ENCODE data around the gene PTPRB. TPM values are rescaled to one million over a fixed set of nuclear protein-coding genes. Genes with fewer than 3 reads are reported as not detected.
A peak's percentile ranks its signal among the peaks of the same experiment; 100 is the strongest.

Gene PTPRB
- total RNA-seq, 1 donor from 2014 or later: 38.7 TPM

DNA sequence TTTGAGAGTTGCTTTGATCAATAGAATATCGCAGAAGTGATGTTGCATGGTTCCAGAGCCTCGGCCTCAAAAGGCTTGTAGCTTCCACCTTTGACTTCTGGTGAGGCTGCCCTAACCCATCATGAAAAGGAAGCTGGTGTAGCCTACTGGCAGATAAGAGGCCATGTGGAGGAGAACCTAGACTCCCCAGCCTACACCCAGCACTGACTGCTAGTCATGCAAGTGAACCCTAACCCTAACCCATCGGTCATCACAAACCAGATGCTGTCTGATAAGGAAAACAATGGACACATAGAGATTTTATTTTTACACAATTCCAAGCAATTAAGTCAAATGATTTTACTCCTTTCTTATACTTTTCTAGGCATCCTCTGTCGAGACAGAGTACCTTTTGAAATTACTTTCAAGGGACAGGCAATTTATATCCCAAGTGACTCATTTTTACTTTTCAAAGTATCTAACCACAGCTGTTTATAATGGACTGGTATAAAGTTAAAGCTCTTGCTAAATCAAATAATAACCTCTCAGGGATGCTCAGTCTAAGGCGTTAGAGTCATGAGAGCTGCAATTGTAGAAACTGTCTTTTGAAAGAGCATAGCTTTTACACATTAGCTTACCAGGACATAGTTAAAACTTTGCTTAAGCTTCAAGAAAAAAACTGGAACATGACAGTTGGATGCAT is 17.6 kb downstream of the PTPRB start:
- TF ChIP-seq, protein P1, sequence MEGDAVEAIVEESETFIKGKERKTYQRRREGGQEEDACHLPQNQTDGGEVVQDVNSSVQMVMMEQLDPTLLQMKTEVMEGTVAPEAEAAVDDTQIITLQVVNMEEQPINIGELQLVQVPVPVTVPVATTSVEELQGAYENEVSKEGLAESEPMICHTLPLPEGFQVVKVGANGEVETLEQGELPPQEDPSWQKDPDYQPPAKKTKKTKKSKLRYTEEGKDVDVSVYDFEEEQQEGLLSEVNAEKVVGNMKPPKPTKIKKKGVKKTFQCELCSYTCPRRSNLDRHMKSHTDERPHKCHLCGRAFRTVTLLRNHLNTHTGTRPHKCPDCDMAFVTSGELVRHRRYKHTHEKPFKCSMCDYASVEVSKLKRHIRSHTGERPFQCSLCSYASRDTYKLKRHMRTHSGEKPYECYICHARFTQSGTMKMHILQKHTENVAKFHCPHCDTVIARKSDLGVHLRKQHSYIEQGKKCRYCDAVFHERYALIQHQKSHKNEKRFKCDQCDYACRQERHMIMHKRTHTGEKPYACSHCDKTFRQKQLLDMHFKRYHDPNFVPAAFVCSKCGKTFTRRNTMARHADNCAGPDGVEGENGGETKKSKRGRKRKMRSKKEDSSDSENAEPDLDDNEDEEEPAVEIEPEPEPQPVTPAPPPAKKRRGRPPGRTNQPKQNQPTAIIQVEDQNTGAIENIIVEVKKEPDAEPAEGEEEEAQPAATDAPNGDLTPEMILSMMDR (IDR thresholded peaks at IDR 0.05; ENCODE audit: borderline replicate concordance): no peak
- no peaks in the 10 kb centered on the region for H3K9me3 ChIP-seq (replicated peaks)
- peak overlapping the region; percentile 31 for H3K27ac ChIP-seq (replicated peaks)
- H3K4me1 ChIP-seq: peaks cover 32% of the 10 kb centered on the region
- no peaks in the 10 kb centered on the region for H3K36me3 ChIP-seq
- intact Hi-C loops (cut with micrococcal nuclease): no loop called here
- no peak overlapping the region for H3K4me3 ChIP-seq
- H3K27me3 ChIP-seq (ENCODE audit: low read depth): no peaks in the 10 kb centered on the region
- no peak for DNase-seq

DNA sequence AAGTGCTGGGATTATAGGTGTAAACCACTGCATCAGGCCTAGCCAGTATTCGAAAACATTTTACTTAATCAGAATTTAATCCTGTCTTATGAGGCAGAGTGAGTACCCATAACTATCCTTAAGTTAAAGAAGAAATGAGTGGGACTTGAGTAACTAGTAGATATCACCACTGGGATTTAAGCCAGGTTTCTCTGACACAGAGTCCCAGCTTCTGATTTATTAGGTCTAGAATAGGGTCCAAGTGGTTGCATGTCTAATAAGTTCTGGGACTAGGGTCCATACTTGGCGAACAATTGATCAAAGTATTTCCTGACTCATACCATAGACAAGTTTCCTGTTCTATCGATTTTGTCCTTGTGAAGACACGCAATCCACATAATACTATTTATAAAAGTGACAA is 18.9 kb downstream of the PTPRB start:
- TF ChIP-seq, protein P1 (IDR thresholded peaks at IDR 0.05; ENCODE audit: borderline replicate concordance): no peak
- Histone ChIP-seq H3K27ac (replicated peaks) (peak overlapping the region; percentile 56), H3K27me3 (ENCODE audit: low read depth) (no peaks in the 10 kb centered on the region), H3K4me1 (peaks cover 35% of the 10 kb centered on the region), H3K4me3 (no peak overlapping the region), H3K36me3 (no peaks in the 10 kb centered on the region), H3K9me3 (replicated peaks) (no peaks in the 10 kb centered on the region)
- DNase-seq: no peak
- intact Hi-C loops (cut with micrococcal nuclease): no loop called here

DNA sequence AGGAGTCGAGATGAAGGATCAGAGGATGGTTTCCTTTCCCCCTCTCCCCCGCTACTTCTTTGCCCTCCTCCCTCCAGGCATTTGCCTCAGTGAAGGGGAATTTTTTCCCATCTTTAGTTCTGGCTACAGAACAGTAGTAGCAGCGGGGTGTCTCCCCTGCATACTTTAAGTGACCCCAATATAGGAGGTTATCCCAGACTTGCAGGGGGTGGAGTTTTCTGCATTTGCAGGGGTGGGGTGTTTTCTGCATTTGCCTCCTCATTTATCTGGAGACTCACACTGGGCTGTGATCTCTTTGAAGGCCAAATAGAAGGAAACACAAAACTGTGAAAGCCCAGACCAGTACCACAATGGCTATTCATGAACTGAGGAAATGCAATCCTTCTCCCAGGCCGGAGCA is 19.8 kb downstream of the PTPRB start:
- Histone ChIP-seq H3K27ac (replicated peaks) (peak overlapping the region; percentile 56), H3K9me3 (replicated peaks) (no peaks in the 10 kb centered on the region), H3K4me1 (peaks cover 39% of the 10 kb centered on the region), H3K36me3 (no peaks in the 10 kb centered on the region), H3K27me3 (ENCODE audit: low read depth) (no peaks in the 10 kb centered on the region), H3K4me3 (no peak overlapping the region)
- no peak for DNase-seq
- intact Hi-C loops (cut with micrococcal nuclease): no loop called here
- TF ChIP-seq, protein P1 (IDR thresholded peaks at IDR 0.05; ENCODE audit: borderline replicate concordance): no peak

DNA sequence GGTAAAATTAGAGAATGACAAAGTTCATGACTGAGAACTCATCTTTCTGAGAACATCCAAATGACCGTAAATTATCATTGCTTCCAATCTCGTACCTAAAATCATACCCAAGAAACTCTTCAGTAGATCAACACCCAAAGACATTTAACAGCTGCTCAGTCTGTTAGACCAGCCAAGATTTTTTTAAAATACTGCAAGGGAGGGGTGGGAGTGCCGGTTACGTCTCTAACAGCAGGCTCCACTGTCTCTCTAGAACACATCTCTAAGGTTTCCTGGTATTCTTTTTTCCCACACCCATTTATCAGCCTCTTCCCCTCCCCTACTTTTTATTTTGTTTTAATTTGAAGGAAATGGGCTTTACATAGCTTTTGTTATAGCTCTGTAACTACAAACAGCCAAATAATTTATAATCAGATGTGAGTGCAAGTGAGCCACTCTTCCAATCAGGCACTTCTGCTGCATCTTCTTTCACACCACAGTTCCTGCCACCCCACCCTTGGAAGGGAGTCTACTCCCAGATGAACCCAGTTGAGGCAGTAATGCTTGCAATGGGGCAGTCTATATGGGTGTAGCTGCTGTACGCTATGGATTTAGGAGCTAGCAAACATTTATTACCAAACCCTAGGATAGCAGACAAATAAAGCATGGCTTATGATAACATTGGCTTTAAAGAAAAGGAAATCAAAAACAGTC is 21.9 kb downstream of the PTPRB start:
- Histone ChIP-seq H3K4me3 (no peak overlapping the region), H3K27ac (replicated peaks) (peak overlapping the region; percentile 51), H3K36me3 (no peaks in the 10 kb centered on the region), H3K27me3 (ENCODE audit: low read depth) (peaks cover 2% of the 10 kb centered on the region), H3K4me1 (peaks cover 57% of the 10 kb centered on the region), H3K9me3 (replicated peaks) (no peaks in the 10 kb centered on the region)
- TF ChIP-seq, protein P1 (IDR thresholded peaks at IDR 0.05; ENCODE audit: borderline replicate concordance): no peak
- intact Hi-C loops (cut with micrococcal nuclease): no loop called here
- no peak for DNase-seq

DNA sequence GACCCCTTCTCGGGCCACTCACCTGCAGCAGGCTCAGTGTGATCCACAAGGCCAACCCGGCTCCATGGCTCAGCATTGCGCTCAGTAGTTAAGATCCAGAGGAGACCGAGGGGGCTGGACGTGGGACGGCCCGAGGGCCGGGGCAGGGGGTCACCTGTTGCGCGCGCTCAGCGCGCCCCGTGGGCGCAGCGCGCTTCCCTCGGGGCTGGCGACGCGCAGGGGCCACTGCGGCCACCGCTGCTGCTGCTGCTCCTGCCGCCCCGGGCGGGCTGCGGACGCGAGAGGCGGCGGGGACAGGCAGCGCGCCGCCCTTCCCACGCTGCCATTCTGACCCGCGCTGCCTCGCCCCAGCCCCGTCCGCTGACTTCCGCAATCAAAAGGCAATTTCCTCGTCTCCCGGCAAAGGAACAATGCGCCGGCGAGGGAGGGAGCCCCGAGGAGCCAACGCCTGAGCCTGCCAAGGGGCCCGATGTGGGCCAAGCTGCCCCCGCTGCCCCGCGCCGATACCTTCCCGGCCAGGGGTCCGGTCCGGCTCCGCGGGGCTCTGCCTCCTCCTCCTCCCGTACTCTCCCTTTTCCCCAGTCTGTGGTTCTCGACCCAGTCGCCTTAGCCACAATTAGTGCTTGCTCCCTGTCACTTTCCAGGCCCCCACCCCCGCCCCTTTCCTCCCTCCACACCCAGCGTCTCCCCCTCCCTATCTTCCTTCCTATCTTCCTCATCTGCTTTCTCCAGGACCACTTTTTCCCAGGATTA is 27.3 kb downstream of the PTPRB start:
- H3K27me3 ChIP-seq (ENCODE audit: low read depth): peaks cover 49% of the 10 kb centered on the region
- peak overlapping the region; percentile 73 for H3K4me3 ChIP-seq
- H3K36me3 ChIP-seq: no peaks in the 10 kb centered on the region
- H3K4me1 ChIP-seq: peaks cover 50% of the 10 kb centered on the region
- intact Hi-C loops (cut with micrococcal nuclease): no loop called here
- DNase-seq: peak; percentile 61
- no peaks in the 10 kb centered on the region for H3K9me3 ChIP-seq (replicated peaks)
- peak overlapping the region; percentile 90 for H3K27ac ChIP-seq (replicated peaks)
- TF ChIP-seq, protein P1 (IDR thresholded peaks at IDR 0.05; ENCODE audit: borderline replicate concordance): no peak
